A549 (cell line): ENCODE data around the gene MRPL12.

Experiments used
- CTCF ChIP-seq: fragments of >200 bp; sonication (Bioruptor Twin); formaldehyde crosslinking; IDR thresholded peaks from 3 replicates; pipeline ENCODE4 v1.5.1; 2016
- ESRRA ChIP-seq: fragments of 150-350 bp; IDR thresholded peaks from 2 replicates; pipeline ENCODE4 v1.6.1; 2014; ENCODE audit warnings: mild to moderate bottlenecking, low read length, borderline replicate concordance
- FOSB ChIP-seq: fragments of 250-450 bp; sonication (Bioruptor Pico); IDR thresholded peaks from 2 replicates; pipeline ENCODE4 v1.5.0; 2020; ENCODE audit warnings: mild to moderate bottlenecking, moderate library complexity
- JUN ChIP-seq, 2 experiments: fragments of >200 bp; sonication (Bioruptor Twin); formaldehyde crosslinking; IDR thresholded peaks; 2 replicates in 1 of 2; 3 replicates in 1 of 2; pipeline ENCODE4 v1.6.1; 2016 to 2017
- KDM1A ChIP-seq: fragments of 200-600 bp; sonication (generic); IDR thresholded peaks from 2 replicates; pipeline ENCODE4 v1.6.1; 2016; ENCODE audit warnings: low read depth, mild to moderate bottlenecking

- TF ChIP-seq CTCF (no peak), KDM1A (no peak), FOSB (no peak), ESRRA (no peak), JUN (IDR thresholded peaks at IDR 0.05) (no peak)
These were observed 42.7 kb upstream of the MRPL12 start for GRCh38 chr17:81660441-81660840.
